HG03280 (cell line): ENCODE data around the gene SGF29.
"Not testable (repeated sequence)": the region's sequence is repeated elsewhere in the genome, so short reads cannot be mapped to it uniquely, and the experiment has no call there.

Experiments used
- ATAC-seq: cut with Tn5 transposase; IDR thresholded peaks from one replicate; pipeline ENCODE4 v1.9.1; 2021; ENCODE audit warnings: mild to moderate bottlenecking, moderate library complexity; ENCODE audit not compliant: unreplicated experiment

Gene SGF29

GRCh38 chr16:28563218-28563617 is 9.5 kb downstream of the SGF29 start:
- no peak for ATAC-seq

GRCh38 chr16:28566233-28566925 is 12.7 kb downstream of the SGF29 start:
- ATAC-seq, result not testable (repeated sequence)

DNA sequence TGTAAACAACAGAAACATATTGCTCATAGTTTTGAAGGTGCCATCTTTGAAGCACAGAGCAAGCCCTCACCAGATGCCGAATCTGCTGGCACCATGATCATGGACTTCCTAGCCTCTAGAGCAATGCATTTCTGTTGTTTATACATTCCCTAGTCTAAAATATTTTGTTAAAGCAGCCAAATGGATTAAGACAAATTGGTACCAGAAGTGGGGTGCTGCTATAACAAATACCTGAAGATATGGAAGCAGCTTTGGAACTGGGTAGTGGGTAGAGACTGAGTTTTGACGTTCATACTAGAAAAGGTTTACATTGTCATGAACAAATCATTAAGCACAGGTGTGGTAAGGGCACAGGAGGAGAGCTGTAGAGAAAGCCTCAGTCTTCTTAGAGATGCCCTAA is 13.6 kb downstream of the SGF29 start:
- no peak for ATAC-seq

DNA sequence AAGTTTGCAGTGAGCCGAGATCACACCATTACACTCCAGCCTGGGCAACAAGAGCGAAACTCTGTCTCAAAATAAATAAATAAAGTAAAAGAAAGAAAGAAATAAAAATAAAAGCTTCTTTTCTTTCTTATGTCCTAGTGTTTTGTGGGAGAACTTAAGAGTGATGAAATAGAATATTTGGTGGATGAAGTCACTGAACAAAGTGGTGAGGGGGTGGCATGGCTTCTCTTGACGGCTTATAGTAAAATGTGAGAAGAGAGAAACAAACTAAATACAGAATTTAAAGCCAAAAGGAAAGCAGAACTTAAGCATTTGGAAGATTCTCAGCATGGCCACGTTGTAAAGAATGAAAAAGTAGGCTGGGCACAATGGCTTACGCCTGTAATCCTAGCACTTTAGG is 15.3 kb downstream of the SGF29 start:
- no peak for ATAC-seq

- no peak for ATAC-seq
Observed at GRCh38 chr16:28569968-28570752, 16.4 kb downstream of the SGF29 start.

GRCh38 chr16:28572696-28573510 is 19.2 kb downstream of the SGF29 start:
- no peak for ATAC-seq

- no peak for ATAC-seq
Observed at GRCh38 chr16:28573738-28574718, 20.3 kb downstream of the SGF29 start.

DNA sequence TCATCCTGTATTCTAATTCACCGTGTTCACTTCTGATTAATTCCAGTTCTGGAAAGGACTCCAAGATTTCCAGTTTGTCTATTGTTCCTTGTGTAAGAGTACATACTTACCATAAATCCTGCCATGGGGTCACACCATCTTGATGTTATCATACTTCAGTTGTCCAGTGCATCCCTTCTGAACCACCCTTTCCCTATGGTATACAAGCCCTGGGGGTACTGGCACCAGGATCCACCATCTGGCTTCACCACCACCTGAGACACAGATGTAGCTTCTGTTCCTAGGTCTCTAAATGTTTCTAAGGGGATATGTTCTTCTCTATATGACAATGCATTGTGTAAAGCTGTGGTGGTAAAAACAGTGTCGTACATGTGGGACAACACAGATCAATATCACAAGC is 21.2 kb downstream of the SGF29 start:
- no peak for ATAC-seq

DNA sequence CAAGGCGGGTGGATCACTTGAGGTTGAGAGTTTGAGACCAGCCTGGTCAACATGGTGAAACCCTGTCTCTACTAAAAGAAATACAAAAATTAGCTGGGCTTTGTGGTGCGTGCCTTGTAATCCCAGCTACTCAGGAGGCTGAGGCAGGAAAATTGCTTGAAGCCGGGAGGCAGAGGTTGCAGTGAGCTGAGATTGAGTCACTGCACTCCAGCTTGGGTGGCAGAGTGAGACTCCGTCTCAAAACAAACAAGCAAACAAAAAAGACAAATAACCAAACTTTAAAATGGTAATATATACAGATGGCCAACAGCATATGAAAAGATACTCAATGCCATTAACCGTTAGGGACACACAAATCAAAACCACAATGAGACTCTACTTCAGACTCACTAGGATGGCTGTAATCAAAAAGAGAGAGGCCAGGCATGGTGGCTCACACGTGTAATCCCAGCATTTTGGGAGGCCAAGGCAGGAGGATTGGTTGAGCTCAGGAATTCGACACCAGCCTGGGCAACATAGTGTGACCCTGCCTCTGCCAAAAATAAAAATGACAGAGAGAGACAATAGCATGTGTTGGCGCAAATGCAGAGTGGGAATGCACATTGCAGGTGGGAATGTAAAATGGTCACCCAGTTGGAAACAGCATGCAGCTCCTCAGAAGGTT is 21.9 kb downstream of the SGF29 start:
- no peak for ATAC-seq

GRCh38 chr16:28580726-28581315 is 27.1 kb downstream of the SGF29 start:
- no peak for ATAC-seq

- no peak for ATAC-seq
Observed at GRCh38 chr16:28585674-28586073, 32.0 kb downstream of the SGF29 start.

DNA sequence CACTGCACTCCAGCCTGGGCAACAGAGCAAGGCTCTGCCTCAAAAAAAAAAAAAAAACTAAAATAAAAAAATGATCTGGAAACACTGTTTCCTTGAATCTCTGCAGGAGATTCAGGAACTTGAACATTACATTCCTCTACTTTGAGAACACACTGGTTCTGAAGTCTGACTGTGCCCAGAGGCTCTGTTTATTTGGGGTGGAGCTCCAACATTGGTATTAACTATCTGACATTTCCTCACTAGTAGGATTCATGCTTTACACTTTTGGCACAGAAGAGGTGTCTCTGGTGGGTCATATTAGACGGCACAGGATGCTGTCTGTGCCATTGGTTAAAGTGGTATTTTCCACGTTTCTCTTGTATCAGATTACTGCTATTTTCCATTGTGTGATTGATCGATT is 32.7 kb downstream of the SGF29 start:
- no peak for ATAC-seq

DNA sequence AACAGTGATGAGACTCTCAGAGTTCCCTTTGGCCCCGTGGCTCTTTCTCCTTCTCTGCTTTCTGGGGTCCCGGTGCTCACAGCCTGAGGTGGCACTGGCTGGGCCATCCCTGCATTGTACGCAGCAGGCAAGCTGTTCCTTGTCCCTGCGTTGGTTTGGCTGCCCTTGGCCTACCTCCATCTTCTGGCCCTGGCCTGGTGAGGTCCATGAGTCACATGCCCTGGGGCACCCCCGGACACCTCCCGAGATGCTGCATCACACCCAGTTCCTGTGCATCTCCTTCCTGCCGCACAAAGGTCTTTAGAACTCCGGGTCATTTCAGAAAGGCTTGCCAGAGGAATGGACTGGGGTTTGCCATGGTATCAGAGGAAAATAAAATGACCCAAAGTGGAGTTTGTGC is 33.7 kb downstream of the SGF29 start:
- no peak for ATAC-seq

DNA sequence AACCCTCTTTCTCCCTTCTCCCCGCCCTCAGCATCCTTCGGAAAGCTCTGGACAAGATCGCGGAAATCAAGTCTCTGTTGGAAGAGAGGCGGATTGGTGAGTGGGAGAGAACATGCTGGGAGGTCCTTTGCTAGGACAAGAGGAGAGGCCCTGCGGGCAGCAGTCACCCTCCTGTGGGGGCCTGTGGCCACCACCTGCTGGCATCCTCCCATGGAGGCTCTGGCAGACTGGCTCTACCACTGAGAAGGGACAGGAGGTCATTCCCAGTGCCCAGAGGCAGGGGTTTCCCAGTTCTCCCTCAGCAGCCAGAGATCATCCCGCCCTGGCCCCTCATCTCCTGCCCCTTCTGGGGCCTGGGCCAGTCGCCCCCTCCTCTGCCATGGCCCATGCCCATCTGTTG is 35.3 kb downstream of the SGF29 start:
- ATAC-seq, result no peak

DNA sequence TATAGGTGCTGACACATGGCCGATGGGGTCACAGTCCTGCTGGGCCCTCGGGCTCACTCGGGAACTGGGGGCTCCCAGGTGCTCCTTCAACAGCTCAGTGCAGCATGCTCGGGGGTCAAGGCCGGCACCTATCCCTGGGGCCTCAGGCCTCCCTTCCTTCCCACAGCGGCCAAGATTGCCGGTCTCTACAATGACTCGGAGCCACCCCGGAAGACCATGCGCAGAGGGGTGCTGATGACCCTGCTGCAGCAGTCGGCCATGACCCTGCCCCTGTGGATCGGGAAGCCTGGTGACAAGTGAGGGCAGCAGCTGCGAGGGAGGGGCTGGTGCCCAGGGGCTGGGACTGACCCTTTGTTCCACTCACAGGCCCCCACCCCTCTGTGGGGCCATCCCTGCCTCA is 36.2 kb downstream of the SGF29 start:
- ATAC-seq, result no peak

DNA sequence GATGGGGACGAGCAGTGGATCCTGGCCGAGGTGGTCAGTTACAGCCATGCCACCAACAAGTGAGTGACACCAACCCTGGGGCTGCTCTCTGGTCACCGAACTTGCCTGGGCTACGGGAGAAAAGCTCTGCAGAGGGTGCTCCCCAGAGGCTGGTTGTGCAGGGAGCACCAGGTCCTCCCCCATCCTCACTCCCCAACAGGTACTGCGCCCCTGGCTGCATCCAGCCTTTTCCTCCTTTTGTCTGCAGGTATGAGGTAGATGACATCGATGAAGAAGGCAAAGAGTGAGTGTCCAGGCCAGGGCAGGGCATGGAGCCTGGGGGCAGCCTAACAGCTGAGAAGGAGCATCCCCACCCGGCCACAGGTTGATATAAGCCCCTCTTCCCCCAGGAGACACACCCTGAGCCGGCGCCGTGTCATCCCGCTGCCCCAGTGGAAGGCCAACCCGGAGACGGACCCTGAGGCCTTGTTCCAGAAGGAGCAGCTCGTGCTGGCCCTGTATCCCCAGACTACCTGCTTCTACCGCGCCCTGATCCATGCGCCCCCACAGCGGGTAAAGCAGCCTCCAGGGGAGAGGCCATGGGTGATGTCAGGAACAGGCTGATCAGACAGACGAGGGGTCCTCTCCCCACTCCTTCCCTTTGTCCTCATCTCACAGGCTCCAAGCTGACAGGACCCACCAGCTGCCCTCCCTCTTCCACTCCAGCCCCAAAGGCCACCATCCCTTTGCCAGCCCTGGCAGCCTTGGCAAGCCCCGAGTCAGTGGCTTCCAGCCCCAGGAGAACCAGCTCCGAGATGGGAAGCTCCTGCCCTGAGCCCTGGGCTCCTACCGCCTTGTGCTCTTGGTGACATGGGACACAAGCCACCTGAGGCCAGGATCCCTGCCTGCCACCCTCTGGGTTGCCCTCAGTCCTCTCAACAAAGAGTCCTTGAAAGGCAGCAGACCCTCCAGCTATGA is 36.9 kb downstream of the SGF29 start:
- no peak for ATAC-seq

DNA sequence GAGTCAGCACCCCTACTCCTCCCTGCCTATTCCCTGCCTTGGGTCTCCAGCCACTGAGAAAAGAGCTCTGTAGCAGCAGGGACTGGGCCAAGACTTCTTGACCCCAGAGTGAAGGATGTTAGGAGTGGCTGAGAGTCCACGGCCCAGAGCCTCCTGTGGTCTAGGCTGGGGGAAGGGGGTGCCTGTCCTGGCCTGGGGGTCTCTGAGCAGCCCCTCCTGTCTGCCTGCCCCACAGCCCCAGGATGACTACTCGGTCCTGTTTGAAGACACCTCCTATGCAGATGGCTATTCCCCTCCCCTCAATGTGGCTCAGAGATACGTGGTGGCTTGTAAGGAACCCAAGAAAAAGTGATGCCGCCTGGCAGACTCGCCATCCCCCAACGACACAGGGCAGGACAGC is 37.6 kb downstream of the SGF29 start:
- ATAC-seq, result no peak

DNA sequence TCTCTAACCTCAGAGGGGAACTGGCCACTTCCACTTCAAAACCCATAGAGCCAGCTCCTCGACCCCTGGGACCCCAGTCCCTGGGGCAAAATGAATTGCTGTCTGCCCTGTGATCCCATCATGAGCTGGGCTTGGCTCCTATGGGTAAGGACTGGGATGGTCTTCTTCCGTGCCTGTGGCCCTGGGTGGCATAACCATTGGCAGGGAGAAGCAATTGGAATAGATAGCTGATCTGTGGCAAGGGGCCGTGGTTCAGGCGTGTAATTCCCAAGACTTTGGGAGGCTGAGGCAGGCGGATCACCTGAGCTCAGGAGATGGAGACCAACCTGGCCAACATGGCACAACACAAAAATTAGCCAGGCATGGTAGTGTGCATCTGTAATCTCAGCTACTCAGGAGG is 38.8 kb downstream of the SGF29 start:
- no peak for ATAC-seq
